GM18511 (cell line): ENCODE measurements around the gene MLLT3.

ENCODE experiments used
- ATAC-seq: cut with Tn5 transposase; IDR thresholded peaks from one replicate; pipeline ENCODE4 v1.9.1; 2021; ENCODE audit warnings: mild to moderate bottlenecking, moderate library complexity; ENCODE audit not compliant: unreplicated experiment

Gene MLLT3

DNA sequence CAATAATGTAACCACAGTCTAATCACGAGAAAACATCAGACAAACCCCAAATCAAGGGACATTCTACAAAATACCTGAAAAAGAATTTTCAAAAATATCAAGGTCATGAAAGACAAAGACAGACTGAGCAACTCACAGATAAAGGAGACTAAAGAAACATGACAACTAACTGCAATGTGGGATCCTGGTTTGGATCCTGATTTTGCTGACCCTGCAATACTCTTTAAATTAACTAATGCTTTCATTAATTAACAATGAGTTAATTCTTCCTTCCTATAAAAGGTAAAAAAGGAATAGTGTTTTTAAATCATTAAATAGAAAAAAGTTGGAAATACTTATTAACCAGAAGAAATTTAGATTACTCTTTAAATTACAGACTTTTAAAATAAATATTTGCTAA, 103.6 kb downstream of the MLLT3 start:
- ATAC-seq = no peak

DNA sequence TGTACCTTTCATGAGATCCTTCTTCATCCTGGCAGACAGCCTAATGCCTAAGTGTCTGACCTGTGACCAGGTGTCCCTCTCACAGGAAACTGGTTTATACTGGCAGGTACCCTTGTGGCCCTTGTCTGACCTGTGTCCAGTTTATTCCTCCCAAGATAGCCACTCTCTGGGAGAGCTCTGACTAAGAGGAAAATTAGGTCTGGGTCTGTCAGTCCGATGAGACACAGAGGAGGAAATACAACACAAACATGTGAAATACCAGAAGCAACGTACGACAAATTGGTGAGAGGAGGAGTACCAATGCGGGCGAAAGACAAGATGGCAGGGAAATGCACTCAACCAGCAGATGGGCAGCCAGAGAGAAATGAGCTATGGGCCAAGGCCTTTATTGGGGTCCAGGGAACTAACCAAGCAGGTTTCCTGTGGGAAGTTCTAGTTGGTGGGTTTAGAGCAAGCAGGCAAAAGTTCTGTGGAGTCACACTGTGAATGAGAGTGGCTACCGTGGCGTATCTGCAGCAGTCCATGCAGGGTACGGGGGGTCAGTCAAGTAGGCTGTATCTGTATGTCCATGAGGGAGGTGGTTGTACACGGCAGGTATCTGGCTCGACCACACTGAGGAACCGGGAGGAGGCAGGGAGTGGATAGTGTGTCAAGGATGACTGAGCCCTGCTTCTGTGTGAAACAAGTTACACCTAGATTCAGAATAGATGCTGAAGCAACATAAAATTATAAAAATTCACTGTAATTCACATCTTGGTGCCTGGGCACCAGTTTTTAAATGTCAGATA, 109.0 kb downstream of the MLLT3 start:
- ATAC-seq = no peak

DNA sequence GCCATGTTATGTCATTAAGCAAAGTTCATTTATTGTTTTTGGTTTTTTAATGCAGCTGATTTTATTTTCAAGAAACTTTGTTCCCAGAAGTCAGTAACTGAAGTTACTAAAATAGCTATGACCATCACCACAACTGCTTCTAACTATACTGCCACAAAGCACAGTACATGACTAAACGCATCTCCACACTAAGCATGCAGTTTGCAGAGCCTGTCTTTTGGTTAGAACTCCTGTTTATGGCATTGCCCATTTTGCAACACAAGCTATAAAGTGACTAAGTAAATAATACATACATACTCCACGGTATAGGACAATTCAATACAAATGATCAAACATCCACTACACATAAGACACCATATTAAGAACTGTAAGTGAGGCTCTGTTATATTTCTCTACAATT, 109.7 kb downstream of the MLLT3 start:
- ATAC-seq = no peak

DNA sequence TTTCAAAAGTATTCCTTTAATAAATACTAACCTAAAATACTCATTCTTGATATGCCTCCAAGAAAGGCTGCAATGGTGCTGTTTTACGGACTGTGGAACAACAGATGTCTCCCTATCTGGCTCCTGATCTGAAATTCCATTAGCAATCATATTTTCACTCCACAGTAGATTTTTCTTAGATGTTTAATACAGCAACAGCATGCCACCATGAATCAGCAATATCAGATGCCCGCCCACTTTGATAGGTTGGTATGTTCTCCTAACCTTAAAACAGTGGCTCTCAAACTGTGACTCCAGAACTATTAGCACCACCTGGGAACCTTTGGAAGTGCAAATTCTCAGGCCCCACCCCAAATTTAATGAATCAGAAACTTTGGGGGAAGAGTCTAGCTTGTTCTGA, 110.2 kb downstream of the MLLT3 start:
- ATAC-seq = no peak

DNA sequence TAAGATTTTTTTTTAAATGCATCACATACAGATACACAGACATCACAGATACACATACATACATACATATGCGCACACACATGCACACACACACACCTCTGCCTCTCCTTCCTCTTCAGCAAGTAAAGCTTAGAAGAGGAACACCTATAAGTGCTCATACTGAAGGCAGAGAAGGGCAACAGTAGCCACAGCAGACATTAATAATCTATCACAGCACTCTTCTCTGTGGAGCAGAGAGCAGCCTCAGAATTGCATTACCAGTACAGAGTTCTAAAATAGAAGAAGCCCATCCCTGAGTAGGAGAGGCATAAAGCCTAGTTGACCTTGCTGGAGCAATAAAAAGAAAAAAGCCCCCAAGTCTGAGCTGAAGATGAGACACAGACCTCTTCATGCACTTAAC, 110.6 kb downstream of the MLLT3 start:
- ATAC-seq = no peak

DNA sequence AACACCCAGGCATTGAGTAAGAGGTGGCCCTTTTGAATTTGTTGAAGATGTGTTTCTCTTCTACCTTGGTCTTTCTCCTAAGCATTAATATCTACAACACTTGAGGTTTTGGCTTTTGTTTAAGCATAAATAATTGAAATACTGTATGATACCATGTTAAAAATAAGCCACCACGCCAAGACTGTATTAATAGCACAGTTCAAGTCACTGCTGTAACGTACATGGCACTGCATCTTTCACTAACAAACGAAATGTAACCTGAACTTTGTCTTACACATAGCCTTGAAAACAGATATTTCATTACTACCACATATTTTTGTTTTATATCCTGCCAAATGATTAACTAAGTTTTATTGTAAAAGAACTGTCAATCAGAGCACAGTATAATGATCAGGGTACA, 112.8 kb downstream of the MLLT3 start:
- no peak for ATAC-seq

DNA sequence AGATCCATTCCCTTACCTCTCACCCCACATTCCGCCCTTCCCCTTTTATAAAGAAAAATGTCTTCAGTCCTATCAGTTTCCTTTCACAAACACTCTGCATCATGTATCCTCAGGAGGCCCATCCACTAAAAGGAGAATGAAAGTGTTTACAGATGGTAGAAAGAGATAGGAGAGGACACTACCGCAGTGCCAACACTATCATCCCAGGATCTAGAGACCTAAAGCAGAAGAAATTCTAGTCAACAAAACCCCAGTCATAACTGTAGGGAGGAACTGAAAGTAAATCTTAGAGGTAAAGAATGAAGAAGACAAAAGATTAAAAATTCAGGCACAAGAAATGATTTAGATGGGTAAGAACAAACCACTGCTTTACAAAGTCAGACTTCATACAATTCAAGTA, 114.1 kb downstream of the MLLT3 start:
- peak; percentile 81 for ATAC-seq

DNA sequence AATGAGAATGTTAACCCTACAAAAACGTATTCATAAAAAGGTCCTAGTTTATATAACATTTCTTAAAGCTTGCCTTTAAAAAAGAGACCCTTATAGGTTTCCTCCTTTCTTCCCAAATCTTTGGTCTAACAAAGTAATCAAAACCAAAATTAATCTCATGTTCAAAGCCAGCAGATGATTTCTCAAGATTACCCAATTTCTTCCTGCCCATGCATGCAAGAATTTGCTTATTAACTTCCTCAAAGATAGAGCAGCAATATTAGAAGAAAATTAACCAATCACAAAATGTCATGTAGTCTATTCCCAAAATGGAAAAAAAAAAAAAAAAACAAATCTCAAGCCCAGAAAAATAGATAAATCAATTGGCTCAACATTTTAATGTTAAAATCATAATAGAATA, 114.9 kb downstream of the MLLT3 start:
- no peak for ATAC-seq

DNA sequence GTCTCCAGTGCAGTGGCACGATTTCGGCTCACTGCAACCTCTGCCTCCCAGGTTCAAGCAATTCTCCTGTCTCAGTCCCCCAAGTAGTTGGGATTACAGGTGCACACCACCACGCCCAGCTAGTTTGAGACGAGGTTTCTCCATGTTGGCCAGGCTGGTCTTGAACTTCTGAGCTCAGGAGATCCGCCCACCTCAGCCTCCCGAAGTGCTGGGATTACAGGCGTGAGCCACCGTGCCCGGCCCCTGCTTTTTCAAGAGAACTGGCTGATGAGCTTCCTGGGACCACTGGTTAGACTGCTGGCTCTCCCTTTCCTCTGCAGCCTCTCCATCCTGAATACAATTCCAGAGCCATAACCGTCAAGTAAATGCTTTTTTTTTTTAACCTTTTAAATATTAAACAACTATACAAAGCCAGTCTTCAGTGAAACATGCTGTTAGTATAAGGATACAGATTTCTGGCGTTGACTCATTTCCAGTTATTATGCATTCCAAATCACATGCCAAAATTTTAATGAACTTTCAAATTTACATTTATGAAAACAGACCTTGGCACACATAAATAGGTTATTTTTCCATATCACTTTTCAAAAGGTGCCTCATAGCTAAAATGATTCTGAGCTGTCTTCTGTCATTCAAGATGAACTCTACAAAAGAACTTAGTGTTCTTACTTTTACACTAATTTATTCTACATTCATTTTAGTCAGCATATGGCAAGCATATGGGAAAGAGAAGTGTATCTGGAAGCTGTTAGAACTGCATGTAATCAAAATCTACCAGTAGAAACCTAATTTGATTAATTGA, 116.0 kb downstream of the MLLT3 start:
- ATAC-seq = no peak

DNA sequence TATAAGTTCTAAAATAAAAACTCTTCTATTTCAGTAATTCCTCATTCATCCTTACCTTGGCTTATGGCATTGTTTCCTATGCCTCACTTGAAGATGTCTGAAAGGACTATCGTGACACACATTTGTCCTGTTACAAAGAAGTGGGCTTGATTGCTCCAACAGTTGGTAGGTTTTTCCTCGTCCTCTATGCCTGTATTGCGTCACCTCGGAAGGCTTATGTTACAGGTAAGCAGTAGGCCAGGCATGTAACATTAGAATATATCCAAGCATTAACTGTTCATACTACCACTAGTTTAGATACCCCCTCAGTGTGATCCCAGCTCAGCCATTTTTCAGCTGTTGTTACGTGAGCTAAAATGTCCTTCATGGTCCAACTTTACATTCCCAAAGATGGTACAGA, 116.7 kb downstream of the MLLT3 start:
- no peak for ATAC-seq

DNA sequence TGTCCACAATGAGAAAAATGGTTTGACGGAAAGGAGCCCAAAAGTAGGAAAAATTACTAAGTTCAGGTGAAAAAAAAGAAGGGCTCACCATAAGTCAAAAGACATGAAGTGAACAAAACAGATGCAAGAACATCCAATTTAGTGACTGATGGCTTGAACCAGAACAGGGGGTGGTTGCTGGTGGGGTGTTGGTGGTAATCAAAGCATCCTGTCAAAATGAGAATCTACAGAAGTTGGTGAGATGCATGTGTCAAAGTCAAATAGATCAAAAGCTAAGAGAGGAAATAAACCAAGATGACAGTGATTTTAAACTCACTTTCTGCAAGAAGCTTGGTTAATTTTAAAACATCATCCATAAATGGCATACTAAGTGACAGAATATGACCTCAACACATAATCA, 117.4 kb downstream of the MLLT3 start:
- ATAC-seq = no peak

DNA sequence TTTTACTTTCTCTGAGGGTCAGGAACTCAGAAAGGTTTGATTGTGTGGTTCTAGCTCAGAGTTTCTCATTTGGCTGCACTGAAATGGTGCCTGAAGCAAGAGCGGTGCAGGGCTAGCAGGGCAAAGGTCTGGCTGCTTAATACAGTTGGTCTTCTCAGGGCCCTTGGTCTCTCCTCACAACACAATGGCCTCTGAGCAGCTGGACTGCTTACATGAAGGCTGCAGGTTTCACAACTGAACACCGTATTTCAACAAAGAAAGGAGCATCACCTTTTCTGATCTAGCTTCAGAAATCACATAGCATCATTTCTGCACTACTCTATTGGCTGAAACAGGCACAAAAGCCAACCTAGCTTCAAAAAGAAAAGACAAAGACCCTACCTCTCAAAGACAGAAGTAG, 122.2 kb downstream of the MLLT3 start:
- no peak for ATAC-seq

DNA sequence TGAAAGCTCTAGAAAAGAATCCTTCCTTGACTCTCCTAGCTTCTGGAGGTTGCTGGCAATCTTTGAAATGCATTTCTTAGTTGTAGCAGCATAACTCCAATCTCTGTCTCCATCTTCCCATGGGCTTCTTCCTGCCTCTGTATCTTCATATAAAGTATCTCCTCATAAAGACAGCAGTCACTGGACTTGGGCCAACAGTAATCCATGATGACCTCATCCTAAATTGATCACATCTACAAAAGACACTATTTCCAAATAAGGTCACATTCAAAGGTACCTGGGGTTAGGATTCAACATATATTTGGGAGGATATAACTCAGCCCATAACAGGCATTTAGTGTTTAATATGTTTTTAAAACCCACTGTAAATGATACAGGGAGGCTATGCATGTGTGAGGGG, 123.3 kb downstream of the MLLT3 start:
- no peak for ATAC-seq

DNA sequence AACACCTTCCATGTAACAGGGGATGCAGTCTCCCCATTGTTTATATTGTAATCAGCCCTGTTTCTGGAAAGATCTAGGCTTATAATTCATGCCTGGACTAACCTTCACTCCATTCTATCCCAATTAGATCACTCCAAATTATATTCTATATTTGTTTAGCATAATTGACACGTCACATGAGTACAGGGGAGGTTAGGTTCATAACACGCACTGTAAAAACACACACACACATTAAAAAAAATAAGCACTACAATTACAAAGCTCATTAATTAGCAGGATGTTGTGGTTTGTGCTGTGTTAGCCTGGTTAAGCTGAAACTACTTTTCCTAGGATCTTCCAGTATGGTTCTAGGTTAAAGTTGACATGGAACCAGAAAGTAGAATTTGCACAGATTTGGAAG, 126.0 kb downstream of the MLLT3 start:
- no peak for ATAC-seq

DNA sequence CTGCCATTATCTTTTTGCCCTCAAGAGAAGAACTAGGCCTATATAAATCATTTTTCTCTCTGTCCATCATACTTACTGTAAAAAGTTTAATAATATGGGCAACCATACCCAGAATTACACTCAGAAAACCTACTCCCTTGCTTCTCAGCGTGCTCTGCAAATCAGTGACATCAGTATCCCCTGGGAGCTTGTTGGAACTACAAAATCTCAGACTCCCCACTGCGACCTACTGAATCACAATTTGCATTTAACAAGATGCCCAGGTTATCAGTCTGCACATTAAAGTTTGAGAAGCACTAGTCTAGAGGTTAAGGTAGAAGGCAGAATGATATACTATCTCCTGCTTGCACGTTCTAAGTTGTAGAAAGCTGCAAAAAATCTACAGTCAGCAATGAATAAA, 127.2 kb downstream of the MLLT3 start:
- no peak for ATAC-seq

DNA sequence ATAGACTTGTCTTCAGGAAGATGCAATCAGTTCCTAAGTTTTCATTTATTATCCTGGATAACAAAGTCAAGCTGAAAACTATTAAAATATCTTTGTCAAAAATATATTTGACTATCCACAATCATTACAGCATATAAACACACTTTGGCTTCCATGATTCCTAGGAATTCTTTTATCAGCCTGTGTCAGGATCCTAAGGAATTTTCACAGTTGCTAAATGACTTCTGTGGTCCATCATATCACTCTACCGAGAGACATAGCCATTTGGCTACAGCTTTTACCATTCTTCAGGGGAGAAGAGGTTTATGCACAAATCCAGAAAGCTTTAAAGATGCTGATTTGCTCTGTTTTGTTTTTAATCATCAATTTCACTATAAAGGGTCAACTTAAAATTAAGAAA, 128.3 kb downstream of the MLLT3 start:
- no peak for ATAC-seq

DNA sequence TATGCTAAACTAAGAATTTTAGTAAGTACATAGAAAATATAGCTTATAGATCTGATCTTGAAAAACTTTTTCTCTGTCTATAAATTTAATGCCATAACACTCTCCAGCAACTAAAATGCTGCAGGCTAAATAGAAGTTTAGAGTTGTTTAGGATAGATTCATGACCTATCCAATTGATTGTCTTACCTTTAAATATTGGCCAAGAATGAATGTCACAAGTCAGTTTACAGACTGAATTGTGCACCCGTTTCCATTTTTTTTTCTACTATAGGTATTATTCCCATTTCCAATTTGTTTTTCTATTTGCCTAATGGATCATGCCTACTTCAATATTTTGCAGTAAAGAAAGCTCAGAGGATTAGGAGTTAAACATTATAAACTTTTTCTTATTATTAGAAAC, 129.5 kb downstream of the MLLT3 start:
- no peak for ATAC-seq

DNA sequence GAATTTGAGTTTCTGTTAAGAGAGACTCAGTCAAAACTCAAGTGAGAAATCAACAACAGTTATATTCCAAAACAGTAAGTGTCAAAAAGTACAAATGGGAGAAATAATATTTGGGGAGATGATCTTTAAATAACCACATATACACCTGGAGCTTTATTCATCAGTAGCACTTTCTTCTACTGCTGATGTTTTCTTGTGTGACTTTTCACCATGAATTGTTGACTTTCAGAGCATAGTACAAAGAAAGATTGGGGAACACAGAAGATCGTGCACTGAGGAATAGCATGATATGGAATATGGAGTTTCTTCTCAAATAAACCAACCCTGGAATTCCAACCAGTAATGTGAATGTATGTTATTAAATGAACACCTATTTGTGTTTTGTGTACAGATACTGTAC, 130.7 kb downstream of the MLLT3 start:
- no peak for ATAC-seq

DNA sequence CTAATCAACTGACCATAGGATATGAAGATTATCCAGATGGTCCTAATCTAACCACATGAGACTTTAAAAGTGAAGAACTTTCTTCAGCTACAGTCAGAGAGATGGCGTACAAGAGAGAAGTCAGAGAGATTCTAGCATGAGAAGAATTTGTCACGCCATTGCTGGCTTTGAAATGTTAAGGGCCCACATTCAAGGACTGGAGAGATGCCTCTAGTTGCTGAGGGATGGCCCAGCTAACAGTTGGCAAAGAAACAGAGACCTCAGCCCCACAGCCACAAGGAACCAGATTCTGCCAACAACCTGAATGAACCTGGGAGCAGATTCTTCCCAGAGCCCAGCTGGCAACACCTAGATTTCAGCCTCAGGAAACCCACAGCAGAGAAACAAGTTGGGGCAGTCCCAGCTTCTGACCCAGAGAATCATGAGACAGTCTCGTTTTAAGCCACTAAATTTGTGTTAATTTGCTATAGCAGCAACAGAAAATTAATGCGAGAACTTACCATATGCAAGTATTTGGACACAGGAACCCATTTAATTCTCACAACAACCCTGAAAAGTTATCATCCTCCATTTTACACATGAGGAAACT, 132.0 kb downstream of the MLLT3 start:
- ATAC-seq = peak; percentile 57

DNA sequence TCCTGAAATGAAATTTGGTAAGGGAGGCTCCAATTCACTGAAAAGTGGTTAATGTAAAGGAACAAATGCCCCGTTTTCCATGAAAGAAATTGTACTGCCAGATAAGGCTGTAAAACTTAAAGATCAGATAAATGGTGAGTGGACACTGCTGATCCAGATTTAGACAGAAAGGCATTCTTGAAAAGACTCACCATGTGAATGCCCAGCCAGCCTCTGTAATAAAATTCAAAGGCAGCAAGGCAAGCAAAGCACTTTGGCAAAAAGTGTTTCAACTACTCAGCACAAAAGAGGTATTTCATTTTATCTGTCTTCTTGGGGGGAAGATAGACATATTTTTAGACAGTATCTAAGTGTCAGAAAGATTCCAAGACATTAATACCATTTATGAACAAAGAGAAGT, 133.6 kb downstream of the MLLT3 start:
- ATAC-seq = no peak

DNA sequence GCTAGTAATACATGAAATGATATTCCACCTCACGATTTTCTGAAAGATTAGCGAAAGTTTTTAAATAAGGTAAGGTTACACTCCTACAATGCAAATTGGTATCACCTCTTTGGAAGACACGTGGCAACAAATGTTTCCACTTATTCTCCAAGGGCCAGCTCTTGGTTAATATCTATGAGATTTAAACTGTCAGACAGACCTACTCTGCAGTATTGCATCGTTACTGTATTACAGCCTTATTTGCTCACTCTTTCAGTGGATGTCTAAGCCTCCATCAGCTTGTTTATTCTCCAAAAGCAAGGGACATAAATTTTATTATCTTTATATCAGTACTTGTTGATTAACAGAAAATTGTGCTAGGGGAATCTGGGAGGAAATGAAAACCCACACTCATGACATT, 135.7 kb downstream of the MLLT3 start:
- no peak for ATAC-seq

DNA sequence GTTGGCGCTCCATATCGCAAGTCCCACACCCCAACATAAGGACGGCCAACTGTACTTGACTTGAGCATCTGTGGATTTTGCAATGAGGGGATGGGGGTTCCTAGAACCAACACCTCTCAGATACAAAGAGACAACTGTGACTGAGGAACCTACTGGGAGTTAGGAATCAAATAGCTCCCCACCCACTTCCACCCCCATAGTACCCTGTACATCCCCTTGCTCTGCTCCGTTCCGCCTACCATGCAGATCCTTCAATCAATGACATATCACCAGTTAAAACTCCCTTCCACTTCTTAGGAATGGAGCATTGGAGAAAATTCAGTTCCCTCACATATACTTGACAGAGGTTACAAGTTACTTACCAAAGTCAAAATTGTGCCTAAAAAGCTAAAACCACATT, 140.9 kb downstream of the MLLT3 start:
- ATAC-seq = no peak
